COLO668 (cell line): ENCODE measurements around the gene SCN8A.

ENCODE experiments used
- DNase-seq: peaks from one replicate; lab custom pipeline; 2025; ENCODE audit not compliant: unreplicated experiment; lab: John Stamatoyannopoulos, UW

The SCN8A gene

DNA sequence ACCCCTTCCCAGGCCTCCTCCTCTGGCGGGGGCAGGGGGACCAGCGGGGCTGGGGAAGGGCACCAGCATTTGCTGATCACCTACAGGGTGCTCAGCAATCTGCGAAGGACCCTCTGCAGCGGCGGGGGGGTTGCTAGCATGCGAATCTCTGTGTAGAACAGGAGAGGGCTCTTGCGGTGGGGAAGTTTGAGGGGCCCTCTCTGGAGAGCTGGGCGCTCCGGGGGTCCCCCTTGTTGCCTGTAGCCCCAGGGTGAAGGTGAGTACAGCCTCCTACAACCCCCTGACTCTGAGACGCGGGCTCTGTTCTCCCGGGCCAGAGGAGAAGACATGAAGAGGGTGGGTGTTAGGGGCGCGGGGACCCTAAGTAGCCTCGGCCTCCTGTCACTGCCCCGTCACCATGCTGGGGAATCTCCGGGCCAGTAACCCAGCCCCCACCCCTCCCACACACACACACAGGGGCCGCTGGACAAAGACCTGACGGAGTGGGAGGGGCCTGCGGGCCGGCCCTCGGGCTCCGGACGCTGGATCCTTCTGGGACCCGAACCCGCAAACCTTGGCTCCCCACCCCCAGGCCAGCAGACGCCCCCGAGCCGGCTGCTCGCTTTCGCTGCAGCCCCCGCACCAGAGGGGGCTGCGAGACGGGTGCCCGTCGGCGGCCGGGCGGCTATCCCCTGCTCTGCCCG, 256.8 kb downstream of the SCN8A start:
- DNase-seq: no peak

DNA sequence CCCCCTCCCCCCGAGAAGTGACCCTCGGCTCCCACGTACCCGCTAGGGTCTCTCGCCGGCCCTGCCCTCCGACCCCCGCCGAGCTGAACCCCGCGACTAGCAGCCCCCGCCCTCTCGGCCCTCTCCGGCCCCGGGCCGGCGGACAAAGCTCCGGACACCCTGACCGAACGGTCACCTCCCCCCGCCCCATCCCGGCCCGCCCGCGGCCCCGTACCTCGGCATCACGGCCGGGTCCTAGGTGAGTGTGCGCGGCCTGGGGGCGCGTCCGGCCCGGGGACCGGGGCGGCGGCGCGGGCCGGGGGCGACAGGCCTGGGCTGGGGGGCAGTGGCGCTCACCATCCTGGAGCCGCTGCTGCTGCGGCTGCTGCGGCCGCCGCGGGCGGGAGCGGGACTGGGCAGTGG, 257.3 kb downstream of the SCN8A start, which contains the start of gene FIGNL2:
TSS of gene FIGNL2 (minus strand) at position 393 of the 402 bp plus-strand sequence. CDS start 26,305 bp downstream, outside the sequence.
- DNase-seq: no peak

- no peak for DNase-seq
These were observed 258.1 kb downstream of the SCN8A start for GRCh38 chr12:51848841-51849735.

- DNase-seq: no peak
These were observed 259.3 kb downstream of the SCN8A start for GRCh38 chr12:51850081-51850964.

DNA sequence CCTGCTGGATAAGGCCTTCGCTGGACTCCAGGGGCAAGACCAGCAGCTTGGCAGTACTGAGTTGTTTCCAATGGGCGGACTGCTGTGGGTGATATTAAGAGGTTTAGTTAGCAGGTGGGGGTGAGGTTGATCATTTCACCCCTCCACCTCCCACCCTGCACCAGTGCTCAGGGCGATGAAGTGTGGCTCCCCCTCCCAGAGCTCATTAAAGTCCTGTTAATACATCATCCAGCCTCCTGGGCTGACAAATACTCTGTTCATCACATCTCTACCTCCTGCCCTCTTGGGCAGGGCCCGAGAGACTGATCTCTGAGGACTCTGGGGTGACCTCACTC, 259.9 kb downstream of the SCN8A start:
- DNase-seq: no peak

GRCh38 chr12:51851413-51852124, 260.5 kb downstream of the SCN8A start:
- no peak for DNase-seq

- no peak for DNase-seq
These were observed 261.5 kb downstream of the SCN8A start for GRCh38 chr12:51852404-51853137.

DNA sequence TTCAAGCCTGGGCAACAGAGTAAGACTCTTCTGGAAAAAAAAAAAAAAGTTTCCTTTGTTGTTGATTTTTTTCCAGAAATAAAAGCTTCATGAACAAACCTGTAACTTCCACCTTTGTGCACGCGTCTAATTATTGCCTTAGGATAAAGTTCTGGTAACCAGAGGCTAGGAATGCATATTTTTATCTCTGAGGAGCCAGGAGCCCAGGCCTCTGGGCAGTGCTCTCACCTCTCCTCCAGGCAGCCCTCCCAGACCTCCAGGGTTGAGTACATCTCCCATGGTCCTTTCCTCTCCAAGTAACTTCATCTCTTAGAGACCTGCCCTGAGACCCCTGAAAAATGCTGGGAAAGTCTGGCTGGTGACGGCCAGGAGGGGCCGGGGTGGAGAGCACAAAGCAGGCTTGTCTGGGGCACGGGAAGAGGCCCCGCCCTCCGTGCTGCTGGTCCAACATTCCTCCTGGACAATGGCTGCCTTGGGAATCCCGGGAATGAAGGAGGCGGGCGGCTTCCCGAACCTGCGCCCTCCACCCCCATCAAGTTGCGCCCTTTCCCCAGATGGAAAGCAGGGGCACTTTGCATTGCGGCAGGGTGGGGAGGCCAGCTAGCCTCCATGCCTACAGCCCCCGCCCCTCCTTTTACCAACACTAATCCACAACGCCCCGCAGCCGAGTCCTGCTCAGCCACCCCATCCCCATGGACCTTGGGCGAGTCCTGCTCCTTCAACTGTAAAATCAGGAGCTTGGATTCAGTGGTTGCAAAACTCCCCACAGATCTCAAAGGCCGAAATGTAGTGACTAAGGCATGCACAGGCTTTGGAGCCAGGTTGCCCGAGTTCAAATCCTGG, 264.8 kb downstream of the SCN8A start:
- DNase-seq: no peak

- DNase-seq: no peak
These were observed 270.0 kb downstream of the SCN8A start for GRCh38 chr12:51860986-51861385.
